ENCODE data around the gene CTNS. TPM values are rescaled to one million over a fixed set of nuclear protein-coding genes. Genes with fewer than 3 reads are reported as not detected.

Gene CTNS
- polyA plus RNA-seq, 1 donor (not counting 4 experiments of a cell fraction or from before 2014, with no cell fraction given), result 7.4 TPM

- Histone ChIP-seq H3K79me2 (ENCODE audit: control insufficient read depth, insufficient read depth, low read length) (no peaks in the 10 kb centered on the region), H3K27ac (ENCODE audit: control insufficient read depth, insufficient read depth, low read length) (no peak overlapping the region), H2AFZ (ENCODE audit: control insufficient read depth, low read length) (no peak overlapping the region), H3K9ac (ENCODE audit: control insufficient read depth, extremely low read depth, insufficient read depth, low read length) (no peak overlapping the region), H3K36me3 (ENCODE audit: control insufficient read depth in 2 of 2, extremely low read depth in 1 of 2, insufficient read depth in 2 of 2, low read length in 2 of 2) (peaks cover 0 to 11% of the 10 kb centered on the region in 2 experiments), H3K9me1 (ENCODE audit: control insufficient read depth, extremely low read depth, insufficient read depth, low read length) (no peaks in the 10 kb centered on the region), H3K4me1 (ENCODE audit: control insufficient read depth, extremely low read depth, insufficient read depth, low read length) (peaks cover 2% of the 10 kb centered on the region), H4K20me1 (ENCODE audit: control insufficient read depth, extremely low read depth, insufficient read depth, low read length) (no peaks in the 10 kb centered on the region), H3K27me3 (ENCODE audit: control insufficient read depth, extremely low read depth, insufficient read depth, low read length) (no peaks in the 10 kb centered on the region), H3K4me2 (ENCODE audit: control insufficient read depth, extremely low read depth, insufficient read depth, low read depth, low read length) (no peak overlapping the region), H3K4me3 (ENCODE audit: control insufficient read depth in 2 of 3, extremely low read depth in 1 of 3, insufficient read depth in 2 of 3, low read depth in 1 of 3, low read length in 3 of 3) (no peak overlapping the region), H3K9me3 (ENCODE audit: control insufficient read depth, low read depth, low read length) (no peaks in the 10 kb centered on the region)
- TF ChIP-seq, protein P1, sequence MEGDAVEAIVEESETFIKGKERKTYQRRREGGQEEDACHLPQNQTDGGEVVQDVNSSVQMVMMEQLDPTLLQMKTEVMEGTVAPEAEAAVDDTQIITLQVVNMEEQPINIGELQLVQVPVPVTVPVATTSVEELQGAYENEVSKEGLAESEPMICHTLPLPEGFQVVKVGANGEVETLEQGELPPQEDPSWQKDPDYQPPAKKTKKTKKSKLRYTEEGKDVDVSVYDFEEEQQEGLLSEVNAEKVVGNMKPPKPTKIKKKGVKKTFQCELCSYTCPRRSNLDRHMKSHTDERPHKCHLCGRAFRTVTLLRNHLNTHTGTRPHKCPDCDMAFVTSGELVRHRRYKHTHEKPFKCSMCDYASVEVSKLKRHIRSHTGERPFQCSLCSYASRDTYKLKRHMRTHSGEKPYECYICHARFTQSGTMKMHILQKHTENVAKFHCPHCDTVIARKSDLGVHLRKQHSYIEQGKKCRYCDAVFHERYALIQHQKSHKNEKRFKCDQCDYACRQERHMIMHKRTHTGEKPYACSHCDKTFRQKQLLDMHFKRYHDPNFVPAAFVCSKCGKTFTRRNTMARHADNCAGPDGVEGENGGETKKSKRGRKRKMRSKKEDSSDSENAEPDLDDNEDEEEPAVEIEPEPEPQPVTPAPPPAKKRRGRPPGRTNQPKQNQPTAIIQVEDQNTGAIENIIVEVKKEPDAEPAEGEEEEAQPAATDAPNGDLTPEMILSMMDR (optimal IDR thresholded peaks at IDR 0.05 in 1 of 3, IDR thresholded peaks at IDR 0.05 in 1 of 3, conservative IDR thresholded peaks at IDR 0.05 in 1 of 3; ENCODE audit: extremely low read depth in 1 of 3, insufficient read depth in 2 of 3, low read length in 3 of 3), result no peak
- no peak for TF ChIP-seq EZH2 (IDR thresholded peaks at IDR 0.05; ENCODE audit: low read length)
- FAIRE-seq, result no peak
- dilution Hi-C loops (cut with MboI; ENCODE audit: extremely low pct_ligation_motif_present, low sequenced_read_pairs), result no loop called here
- no peak for DNase-seq (ENCODE audit: low read depth, low spot score)
Observed at GRCh38 chr17:3710951-3711383, 74.4 kb downstream of the CTNS start.

Other genes starting within 250 kb of the CTNS start
- gene OR1E1, start 238.3 kb upstream of the CTNS start, polyA plus RNA-seq, result not detected in 3 replicates
- 0.08 TPM in 1 of 3 replicates, not detected in the others for gene OR3A3, start 225.4 kb upstream of the CTNS start, polyA plus RNA-seq
- gene OR1E2, start 202.9 kb upstream of the CTNS start, polyA plus RNA-seq, result not detected in 3 replicates
- gene SPATA22, start 164.9 kb upstream of the CTNS start, polyA plus RNA-seq, result 0.10 TPM in 1 of 3 replicates, not detected in the others
- gene ASPA, start 160.8 kb upstream of the CTNS start, polyA plus RNA-seq, result not detected in 3 replicates
- 5.8 to 16.6 TPM (median 9.4 TPM) in 3 replicates for gene TRPV3, start 78.9 kb upstream of the CTNS start, polyA plus RNA-seq
- 1.3 to 2.2 TPM (median 1.5 TPM) in 3 replicates for gene TRPV1, start 27.3 kb upstream of the CTNS start, polyA plus RNA-seq
- gene SHPK, start 510 bp upstream of the CTNS start, polyA plus RNA-seq, result 9.2 to 11.8 TPM (median 11.0 TPM) in 3 replicates
- 105 to 197 TPM (median 126 TPM) in 3 replicates for gene TAX1BP3, start 31.8 kb downstream of the CTNS start, polyA plus RNA-seq
- gene EMC6, start 32.1 kb downstream of the CTNS start, polyA plus RNA-seq, result 35.4 to 47.4 TPM (median 36.6 TPM) in 3 replicates
- gene P2RX5, start 59.4 kb downstream of the CTNS start, polyA plus RNA-seq, result 0.43 to 0.97 TPM (median 0.63 TPM) in 3 replicates
- gene HASPIN, start 87.1 kb downstream of the CTNS start, polyA plus RNA-seq, result 0.90 to 4.7 TPM (median 3.5 TPM) in 3 replicates
- gene ITGAE, start 164.4 kb downstream of the CTNS start, polyA plus RNA-seq, result 45.7 to 66.6 TPM (median 50.8 TPM) in 3 replicates
- 13.9 to 22.1 TPM (median 16.8 TPM) in 3 replicates for gene NCBP3, start 209.5 kb downstream of the CTNS start, polyA plus RNA-seq

Measured in keratinocyte (primary cell).